T-helper 22 cell (primary cell): ENCODE results near the gene PLEKHB1.
"Not testable (repeated sequence)": the region's sequence is repeated elsewhere in the genome, so short reads cannot be mapped to it uniquely, and the experiment has no call there.

Experiments
- DNase-seq: peaks from one replicate; pipeline ENCODE4 v3.0.0-alpha.2; 2020; ENCODE audit warnings: low read depth

The PLEKHB1 gene

DNA sequence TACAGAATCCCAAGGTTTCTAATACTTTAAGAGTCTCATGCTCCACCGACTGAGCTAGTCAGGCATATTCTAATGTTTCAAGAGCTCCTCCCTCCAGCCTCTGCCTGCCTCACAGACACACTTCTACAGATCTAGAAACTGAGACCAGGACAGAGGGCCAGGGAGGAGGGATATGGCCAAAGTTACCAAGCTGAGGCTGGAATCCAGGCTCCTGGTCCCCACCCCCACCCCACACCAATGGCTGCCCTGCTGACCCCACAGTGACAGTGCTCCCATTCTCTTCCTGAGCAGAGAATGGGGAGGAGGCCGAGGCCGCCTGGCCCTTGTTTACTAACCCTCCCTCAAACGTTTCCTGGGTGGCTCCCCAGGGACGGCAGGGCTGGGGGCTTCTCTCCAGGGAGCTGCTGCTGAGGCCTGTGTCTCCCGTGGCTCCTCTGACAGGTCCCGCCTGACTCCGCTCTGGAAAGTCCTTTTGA lies 2.2 kb downstream of the PLEKHB1 start:
- DNase-seq: no peak

DNA sequence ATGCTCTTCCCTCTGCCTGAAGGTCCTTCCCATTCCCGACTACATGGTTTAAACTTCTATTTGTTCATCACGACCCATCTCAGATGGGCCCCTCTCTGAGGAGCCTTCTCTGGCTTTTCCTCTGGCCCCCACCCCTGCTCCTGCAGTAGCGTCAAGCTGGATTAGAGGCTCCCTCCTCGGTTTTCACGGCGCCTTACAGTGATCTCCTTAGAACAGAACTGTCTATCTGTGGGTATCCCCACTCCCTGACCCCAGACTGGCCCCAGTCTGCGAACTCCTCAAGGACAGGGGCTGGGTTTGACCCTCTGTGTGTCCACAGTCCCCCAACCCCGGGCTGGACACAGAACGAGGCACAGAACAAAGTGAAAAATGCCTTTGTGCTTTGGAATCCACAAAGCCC lies 2.8 kb downstream of the PLEKHB1 start:
- DNase-seq: no peak

DNA sequence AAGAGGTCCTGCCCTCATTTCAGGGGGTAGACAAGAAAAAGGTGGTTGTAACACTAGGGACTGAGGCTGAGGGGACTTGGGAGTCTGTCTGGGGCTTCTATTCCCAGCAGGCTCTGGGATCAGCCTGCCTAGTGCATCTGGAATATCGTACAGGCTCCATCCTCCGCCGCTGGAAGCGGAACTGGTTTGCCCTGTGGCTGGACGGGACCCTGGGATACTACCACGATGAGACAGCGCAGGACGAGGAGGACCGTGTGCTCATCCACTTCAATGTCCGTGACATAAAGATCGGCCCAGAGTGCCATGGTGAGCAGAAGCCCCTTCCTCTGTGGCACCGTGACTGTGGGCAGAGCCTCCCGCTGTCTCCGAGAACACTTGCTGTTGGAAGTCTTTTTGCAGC lies 4.0 kb downstream of the PLEKHB1 start:
- no peak for DNase-seq

DNA sequence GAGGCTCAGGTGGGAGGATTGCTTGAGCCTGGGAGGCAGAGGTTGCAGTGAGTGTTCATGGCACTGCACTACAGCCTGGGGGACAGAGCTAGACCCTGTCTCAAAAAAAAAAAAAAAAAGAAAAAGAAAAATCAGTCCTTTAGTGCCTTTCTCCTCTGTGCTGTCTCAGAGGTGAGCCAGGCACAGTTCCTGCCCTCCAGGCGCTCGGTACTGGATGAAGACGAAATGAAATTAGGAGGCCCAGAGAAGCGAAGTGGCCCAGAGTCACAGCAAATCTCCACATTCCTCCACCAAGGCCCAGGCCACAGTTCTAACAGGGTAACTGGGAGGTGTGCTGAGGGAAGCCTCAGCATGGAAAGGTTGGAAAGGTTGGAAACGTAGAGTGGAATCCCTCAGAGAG lies 4.9 kb downstream of the PLEKHB1 start:
- DNase-seq: no peak

DNA sequence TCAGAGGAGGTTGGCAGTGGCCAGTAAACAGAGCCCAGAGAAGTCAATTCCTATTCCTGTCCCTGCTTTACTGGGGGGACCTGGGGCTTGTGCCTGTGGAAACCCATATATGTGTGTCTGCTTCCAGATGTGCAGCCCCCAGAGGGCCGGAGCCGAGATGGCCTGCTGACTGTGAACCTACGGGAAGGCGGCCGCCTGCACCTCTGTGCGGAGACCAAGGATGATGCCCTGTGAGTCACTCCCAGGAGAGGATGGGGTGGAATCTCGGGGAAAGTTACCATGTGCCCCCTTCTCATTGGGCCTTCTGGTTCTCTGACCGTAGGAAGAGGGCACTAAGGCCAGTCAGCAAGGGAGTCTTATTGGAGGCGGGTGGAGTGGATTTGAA lies 5.3 kb downstream of the PLEKHB1 start:
- DNase-seq: no peak

DNA sequence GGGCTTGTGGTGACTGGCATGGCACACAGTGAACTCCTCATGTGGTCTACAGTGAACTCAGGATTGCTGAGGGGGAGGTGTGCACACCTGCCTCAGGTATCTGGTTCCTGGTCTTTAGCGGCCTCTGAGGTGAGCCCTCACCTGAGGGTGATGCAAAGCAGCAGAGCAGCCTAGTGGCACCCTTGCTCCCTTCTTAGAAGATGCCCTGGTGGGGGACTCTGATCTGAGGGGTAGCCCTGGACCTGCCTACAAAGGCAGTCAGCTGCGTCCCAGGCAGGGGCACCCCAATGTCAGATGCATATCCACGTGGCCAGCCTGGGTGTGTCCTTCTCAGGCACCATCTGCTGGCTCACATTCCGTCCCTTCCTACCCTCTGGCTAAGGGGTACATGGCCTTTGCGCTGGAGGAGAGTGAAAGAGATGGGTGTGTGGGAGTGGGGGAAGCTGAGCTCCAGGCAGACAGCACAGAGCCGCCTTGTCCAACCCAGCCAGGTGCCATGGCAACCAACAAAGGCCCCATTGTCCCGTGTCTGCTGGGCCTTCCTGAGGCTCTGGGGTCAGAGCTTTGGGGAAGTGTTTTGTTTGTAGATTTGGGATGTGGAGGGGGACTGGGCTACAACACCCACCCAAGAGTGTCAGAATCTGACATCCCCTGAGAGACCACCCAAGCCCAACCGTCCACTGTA lies 5.8 kb downstream of the PLEKHB1 start:
- no peak for DNase-seq

DNA sequence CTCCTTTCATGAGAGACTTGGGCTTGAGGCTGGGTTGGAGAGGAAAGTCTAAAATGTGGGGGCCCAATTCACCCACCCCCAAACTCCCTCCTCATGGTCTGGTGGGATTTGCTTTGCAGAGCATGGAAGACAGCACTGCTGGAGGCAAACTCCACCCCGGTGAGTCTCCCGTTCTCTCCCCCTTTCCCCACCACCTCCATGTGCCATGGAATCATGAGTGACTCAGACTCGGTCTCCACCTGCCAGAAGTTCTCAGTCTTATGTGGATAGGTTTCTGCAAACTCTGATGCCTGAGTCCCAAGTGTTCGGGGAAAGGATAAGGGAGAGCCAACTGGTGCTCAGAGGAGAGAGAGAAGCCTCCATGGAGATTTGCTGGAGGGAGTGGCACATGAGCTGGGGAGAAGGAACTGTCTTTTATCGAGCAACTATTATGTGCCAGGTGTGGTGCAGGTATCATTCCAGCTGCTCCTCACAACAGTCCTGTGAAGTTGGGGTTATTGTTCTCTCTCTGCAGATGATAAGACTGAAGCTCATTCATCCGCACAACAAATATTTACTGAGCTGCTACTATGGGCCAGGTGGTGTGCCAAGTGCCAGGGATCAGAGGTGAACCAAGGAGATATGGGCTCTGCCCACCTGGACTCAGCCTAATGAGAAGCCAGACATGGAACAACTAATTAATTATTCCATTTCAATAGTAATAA lies 6.6 kb downstream of the PLEKHB1 start:
- DNase-seq: no peak

DNA sequence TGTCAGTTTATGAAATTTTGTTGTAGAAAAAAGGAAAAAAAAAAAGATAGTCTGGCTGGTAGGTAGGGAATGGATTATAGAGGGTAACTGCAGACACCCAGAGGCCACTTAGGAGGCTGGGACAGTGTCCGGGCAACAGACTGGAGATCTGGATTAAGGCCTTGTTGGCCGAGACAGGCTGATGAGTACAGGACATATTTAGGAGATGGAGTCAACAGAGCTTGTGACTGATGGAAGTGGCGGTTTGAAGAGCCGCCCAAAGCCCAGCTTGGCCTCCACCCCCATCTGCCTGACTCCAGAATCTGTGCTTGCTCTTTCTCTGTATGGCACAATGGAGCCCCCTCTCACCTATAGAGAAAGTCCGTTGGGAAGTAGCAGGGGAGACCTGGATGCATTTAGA lies 7.6 kb downstream of the PLEKHB1 start:
- no peak for DNase-seq

DNA sequence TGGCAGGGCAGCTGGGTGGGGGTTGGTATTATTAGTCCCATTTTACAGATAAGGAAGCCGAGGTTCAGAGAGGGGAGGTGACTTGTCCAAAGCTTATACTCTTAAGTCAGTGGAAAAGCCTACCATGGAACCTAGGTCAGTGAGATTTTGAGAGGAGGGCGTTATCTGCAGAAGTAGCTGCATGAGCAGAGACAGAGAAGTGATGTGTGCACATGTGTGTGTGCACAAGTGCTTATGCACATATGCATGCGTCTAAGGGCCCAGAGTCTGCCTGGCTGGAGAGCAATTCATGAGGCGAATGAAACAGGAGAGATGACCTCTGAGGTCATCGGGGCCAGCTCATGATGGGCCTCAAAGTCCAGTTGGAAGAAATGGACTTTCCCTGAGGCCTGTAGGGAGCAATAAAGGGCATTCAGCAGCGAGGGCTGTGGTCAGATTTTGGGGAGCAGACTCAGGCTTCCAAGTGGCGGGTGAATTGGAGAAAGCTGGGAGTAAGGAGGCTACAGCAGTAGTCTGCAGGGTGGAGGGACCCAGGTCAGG lies 8.2 kb downstream of the PLEKHB1 start:
- no peak for DNase-seq

DNA sequence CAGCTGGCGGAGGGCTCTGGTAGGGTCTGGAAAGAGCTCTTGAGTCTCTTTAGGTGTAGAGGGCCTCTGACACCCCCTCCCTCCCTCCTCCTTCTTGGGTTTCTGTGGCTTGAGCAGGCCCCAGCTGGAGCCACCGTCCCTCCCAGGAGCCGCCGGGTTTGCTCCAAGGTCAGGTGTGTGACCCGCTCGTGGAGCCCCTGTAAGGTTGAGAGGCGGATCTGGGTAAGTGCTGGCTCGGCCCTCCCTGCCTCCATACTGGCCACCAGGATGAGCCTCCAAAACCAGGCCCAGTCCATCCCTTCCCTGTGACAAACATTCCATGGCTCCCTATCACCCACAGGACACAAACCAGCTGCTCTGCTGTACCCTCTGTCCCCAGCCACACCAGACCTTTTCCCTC lies 9.3 kb downstream of the PLEKHB1 start:
- DNase-seq: no peak

DNA sequence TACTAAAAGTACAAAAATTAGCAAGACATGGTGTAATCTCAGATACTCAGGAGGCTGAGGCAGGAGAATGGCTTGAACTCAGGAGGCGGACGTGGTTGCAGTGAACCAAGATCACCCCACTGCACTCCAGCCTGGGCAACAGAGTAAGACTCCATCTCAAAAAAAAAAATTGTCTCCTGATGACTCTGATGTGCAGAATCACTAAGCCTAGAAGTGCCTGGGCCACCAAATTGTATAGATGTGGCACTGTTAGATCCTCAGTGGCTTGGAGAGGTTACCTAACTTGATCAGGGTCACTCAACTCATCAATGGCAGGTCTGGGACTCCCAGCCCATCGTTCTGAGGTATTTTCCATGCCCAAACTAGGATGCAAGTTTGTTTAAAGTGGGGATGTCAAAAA lies 10.6 kb downstream of the PLEKHB1 start:
- DNase-seq: no peak

DNA sequence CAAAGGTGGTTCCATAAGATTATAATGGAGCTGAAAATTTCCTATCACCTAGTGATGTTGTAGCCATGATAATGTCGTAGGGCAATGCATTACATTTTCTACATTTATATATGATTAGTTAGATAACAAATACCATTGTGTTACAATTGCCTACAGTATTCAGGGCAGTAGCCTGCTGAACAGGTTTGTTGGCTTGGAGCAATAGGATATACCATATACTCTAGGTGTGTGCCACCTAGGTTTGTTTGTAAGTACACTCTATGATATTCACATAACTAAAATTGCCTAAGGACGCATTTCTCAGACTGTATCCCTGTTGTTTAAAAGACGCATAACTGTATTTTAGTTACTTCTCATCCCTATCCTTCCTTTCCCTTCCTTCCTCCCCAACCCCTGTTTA lies 13.6 kb downstream of the PLEKHB1 start:
- DNase-seq: no peak

DNA sequence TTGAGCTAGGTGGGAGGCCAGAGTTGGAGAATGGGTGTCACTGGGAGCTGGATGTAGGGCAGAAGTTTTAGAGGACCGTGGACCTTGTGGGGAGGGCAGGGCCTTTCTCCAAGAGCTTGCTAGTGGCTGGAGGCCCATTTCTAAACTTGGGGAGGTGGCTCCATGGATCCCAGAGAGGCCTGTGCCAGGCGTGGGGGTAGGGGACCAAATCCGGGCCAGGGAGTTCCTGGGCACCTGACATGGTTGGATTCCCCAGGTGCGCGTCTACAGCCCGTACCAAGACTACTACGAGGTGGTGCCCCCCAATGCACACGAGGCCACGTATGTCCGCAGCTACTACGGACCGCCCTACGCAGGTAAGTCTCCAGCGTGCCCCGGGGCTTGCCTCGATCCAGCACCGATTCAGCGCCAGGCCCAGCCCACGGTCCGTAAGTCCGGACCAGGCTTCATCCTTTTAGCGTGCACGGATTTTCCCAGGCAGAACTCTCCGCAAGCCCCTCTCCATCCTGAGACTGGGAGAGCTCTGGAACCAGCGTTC lies 14.2 kb downstream of the PLEKHB1 start:
- no peak for DNase-seq

DNA sequence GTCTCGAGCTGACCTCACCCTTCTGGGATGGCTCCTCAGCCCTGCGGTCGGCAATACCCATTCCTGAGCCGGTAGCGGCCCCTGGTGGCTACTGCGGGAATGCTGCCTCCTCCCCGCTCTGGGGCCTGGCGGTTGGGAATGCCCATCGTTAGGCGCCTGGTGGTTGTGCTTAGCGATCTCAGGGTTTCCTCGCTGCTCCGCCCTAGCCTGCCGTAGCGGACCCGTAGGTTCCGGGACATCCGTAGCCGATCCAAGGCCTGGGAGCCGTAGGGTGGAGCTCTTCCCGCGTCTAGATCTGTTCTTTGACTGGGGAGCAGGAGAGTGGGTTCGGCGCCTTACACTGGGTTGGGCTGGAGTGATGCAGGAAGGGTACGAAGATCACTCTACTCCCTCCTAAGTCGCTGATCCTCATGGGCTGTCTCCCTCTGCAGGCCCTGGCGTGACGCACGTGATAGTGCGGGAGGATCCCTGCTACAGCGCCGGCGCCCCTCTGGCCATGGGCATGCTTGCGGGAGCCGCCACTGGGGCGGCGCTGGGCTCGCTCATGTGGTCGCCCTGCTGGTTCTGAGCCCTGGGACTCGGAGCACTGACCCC lies 14.8 kb downstream of the PLEKHB1 start:
- peak; percentile 54 for DNase-seq

DNA sequence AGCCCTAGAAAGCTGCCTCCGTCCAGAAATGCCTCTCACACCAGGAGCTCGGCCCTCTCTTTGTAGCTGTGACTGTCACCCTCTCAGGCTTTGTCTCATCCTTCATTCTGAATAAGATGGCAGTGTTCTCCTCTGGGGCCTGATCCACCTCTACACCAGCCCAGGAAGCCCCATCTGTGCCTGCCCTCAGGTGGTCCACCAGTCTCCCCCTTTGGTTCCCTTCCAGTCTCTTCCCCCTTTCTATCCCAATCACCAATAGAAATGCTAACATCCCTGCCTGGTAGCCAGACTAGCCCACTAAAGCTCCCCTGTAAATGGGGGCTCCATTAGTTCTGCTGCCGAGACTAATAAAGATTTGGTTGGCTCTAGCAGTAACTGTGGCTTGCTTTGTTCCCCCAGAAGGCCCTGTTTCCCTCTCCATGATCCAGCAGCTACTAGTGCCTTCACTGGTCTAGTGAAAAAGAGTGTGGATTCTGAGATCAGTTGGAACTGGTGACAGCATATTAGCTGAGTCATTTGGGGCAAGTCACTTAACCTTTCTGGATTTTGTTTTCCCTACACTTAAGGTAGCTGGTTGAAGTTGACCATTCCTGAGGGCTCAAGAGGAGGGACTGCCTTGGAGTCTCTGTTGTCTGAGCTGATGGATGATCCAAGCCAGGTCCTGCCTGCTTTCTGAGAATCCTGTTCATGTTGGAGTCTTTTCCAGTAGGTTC lies 16.2 kb downstream of the PLEKHB1 start:
- no peak for DNase-seq

DNA sequence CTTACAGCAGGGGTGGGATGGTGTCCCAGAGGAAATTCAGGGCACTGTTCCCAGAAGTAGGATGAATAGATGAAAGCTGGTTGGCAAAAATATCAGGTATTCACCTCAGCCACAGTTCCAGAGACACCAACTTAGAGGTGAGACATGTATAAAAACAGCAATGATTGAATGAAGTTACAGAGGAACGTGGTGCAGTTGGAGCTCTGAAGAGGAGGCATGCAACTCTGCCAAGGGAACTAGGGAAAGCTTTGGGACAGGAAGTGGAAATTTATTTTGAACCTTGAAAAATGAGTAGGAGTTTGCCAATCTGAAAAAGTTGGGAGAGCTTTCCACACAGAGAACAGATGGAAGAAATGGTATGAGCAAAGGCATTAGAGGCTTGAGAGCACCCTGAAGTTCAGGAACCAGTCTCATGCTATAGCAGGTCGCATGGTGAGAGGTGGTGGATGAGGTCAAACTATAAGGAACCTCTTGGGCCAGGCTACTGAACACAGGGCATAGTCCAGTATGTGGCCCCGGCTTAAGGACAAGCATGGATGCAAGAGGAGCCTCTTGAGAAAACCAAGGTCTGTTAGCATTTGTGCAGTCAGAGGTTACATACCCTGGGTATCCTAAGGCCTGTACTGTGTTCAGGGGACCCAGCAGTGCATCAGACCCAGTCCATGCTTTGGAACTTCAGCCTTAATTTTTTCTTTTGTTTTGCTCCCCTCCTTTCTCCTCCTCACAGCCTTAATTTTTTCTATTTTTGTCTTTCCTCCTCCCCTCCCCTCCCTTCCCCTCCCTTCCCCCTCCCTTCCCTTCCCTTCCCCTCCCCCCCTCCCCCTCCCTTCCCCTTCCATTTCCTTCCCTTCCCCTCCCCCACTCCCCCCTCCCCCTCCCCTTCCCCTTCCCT lies 17.5 kb downstream of the PLEKHB1 start:
- DNase-seq: no peak

DNA sequence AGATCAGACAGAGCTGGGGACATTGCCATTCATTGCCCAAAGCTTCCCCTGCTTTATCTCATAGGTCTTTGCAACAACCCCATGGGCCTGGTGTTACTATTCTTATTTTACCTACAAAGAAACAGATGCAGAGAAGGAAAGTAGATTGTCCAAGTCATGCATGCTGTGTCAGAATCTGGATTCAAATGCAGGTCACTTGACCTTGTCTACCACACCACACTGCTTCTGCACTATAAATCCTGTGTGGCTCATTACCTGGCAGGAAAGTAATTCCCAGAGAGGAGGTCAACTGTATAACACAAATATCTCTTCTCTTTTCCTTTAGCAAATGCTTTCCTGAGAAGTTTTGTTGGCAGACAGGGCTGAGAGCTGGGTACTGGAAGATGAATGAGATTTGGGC lies 18.5 kb downstream of the PLEKHB1 start:
- no peak for DNase-seq

DNA sequence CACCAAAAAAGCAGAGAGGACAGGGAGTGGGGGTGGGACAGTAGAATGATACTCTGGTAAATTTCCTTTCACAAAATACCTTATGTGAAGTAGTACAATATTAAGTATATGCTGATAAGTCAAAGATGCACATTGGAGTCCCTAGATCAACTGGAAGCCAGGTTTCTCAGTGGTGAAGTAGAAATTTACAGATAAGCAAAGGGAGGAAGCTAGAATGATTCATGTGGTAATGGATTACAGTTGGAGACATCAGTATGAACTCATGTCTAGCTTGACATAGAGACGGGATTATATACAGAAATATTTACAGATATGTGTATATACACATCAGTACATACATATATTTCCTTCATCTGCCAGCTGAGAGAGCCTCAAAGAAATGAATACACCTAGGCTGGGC lies 21.5 kb downstream of the PLEKHB1 start:
- no peak for DNase-seq

DNA sequence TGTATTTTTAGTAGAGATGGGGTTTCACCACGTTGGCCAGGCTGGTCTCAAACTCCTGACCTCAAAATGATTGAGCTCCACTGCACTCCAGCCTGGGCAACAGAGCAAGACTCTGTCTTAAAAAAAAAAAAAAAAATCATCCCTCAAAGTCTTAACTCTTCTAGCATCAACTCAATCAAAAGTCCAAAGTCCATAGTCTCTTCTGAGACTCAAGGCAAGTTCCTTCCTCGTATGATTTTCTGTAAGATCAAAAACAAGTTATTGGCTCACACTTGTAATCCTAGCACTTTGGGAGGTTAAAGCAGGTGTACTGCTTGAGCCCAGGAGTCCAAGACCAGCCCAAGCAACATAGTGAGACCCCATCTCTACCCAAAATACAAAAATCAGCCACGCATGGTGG lies 24.4 kb downstream of the PLEKHB1 start:
- no peak for DNase-seq

DNA sequence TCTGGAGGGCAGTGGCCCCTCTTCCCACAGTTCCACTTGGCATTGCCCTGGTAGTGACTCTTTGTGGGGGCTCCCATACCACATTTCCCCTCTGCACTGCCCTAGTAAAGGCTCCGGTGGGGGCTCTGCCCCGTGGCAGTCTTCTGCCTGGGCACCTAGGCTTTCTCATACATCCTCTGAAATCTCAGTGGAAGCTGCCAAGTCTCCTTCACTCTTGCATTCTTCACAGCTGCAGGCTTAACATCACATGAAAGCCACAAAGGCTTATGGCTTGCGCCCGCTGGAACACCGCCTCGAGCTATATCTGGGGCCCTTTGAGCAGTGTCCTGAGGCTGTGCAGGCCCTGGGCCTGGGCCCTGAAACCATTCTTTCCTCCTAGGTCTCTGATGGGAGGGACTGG lies 25.3 kb downstream of the PLEKHB1 start:
- no peak for DNase-seq

DNA sequence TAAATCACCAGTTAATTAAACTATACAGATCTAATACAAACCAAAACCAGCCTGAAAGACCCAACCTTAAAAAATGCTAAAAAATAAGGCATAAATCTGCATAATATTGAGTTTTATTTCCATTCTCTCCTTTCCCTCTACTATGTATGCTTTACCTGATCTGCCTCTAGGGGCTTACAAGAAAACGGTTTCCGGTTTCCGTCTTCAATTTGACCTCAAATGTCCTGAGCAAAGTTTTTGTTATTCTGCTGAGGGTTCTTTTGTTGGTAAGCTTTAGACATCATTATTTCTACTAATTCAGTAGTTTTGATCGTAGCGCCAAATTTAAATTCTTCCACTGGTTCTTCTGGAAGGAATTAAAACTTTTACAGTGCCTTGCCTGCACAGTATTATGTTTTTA lies 30.2 kb downstream of the PLEKHB1 start:
- DNase-seq: not testable (repeated sequence)
